Fibroblast of the aortic adventitia (primary cell): ENCODE data around the gene CACNA1G. TPM values are rescaled to one million over a fixed set of nuclear protein-coding genes. Genes with fewer than 3 reads are reported as not detected.

Experiments
- DNase-seq: peaks from one replicate; pipeline ENCODE4 v3.0.0-alpha.2; 2010; ENCODE audit warnings: low read depth
- H3K4me3 ChIP-seq: 2 replicates; pipeline ENCODE4 v1.5.1; 2011; ENCODE audit warnings: low read depth, mild to moderate bottlenecking, control low read depth, low read length, moderate library complexity
- CTCF ChIP-seq: IDR thresholded peaks from 2 replicates; pipeline ENCODE4 v1.5.1; 2011; ENCODE audit warnings: mild to moderate bottlenecking, low read length, control low read depth, inconsistent platforms; ENCODE audit not compliant: insufficient read depth
- total RNA-seq: library from RNA; depleted of rRNA; stranded (reverse); fragments of >200 nt; gene quantifications from 2 replicates; pipeline ENCODE4 v1.2.3, GENCODE V29; 2012; ENCODE audit warnings: low replicate concordance

CACNA1G gene
- total RNA-seq, 1 donor, result 1.8 TPM

- no peak for DNase-seq
- no peak overlapping the region for H3K4me3 ChIP-seq
- no peak for TF ChIP-seq CTCF
Measured at GRCh38 chr17:50598487-50598886, 38.0 kb downstream of the CACNA1G start.

DNA sequence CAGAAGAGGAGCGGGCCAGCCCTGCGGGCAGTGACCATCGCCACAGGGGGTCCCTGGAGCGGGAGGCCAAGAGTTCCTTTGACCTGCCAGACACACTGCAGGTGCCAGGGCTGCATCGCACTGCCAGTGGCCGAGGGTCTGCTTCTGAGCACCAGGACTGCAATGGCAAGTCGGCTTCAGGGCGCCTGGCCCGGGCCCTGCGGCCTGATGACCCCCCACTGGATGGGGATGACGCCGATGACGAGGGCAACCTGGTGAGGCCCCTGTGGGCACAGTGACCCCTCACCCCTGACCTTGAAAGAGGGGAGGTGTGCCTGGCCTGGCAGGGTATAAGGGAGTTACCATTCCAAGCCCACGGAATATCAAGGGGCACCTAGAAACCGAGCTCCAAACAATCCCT lies 39.1 kb downstream of the CACNA1G start:
- no peak overlapping the region for H3K4me3 ChIP-seq
- TF ChIP-seq CTCF, result no peak
- no peak for DNase-seq

DNA sequence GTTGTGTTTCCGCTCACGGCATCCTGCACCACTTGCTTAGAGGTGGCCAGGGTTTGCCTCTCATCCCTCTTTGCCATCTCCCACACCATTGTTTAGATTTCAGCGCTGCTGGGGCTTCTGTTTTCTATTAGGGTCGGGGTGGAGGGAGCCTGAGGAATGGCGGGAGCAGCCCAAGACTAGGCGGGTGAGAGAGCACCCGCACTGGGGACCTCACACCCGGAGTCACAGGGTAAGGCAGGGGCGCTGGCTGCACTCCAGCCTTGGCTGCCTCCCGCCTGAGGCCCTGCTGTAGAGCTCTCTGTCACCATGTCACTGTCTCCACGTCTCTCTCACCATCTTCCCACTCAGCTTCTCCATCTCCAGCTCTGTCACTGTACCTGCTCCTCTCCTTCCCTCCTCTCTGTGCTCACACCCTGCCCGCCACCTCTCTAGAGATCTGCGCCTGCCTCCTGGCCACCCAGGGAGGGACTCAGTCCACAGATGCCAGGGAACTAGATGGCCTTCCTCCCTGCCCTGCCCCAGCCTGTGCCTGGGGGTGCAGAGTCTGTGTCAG lies 41.4 kb downstream of the CACNA1G start:
- no peak overlapping the region for H3K4me3 ChIP-seq
- no peak for TF ChIP-seq CTCF
- no peak for DNase-seq

DNA sequence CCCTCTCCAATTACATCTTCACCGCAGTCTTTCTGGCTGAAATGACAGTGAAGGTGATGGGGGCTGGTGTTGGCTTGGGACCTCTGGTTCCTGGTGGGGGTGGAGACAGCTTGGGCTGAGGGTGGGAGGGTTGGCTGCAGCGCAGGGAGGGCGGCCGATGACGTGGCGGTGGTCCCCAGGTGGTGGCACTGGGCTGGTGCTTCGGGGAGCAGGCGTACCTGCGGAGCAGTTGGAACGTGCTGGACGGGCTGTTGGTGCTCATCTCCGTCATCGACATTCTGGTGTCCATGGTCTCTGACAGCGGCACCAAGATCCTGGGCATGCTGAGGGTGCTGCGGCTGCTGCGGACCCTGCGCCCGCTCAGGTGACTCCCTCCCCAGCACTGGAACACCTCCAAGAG lies 42.3 kb downstream of the CACNA1G start:
- no peak for TF ChIP-seq CTCF
- no peak overlapping the region for H3K4me3 ChIP-seq
- no peak for DNase-seq

DNA sequence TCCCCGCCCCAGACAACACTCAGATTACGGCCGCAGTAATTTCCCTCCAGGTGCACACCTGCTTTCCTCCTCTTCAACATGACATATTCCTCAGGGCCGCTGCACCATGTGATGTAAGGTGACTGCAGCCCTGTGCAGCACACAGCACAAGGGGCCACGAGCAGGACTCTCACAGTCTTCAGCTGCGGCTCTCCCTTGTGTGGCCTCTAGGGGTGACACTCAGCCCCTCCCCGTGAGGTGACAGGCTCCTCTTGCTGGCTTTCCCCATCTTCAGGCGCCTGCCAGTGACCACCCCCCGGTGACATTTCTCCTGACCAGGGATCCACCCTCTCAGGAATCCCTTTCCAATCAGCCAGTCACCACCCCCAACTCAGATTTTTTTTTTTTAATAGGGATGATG lies 42.8 kb downstream of the CACNA1G start:
- no peak for TF ChIP-seq CTCF
- no peak overlapping the region for H3K4me3 ChIP-seq
- no peak for DNase-seq

DNA sequence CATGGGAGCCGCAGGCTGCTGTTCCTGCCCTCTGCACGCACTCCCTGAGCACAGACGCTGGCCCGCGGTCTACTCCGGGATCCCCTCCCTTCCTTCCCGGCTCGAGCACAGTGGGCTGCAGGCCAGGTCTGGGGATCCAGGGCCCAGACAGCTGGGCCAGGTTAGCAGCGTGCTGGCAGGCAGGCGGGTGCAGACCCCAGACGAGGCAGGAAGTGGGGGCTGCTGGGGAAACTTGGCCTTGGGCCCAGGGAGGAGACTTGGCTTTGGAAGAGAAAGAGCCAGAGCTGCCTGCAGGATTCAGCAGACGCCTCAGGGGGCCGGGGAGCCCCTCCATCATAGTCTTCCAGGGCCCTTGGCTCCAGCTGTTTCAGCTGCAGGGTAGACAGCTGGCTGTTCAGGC lies 44.0 kb downstream of the CACNA1G start:
- peak; percentile 85 for DNase-seq
- TF ChIP-seq CTCF, result no peak
- no peak overlapping the region for H3K4me3 ChIP-seq

GRCh38 chr17:50605429-50605828 lies 44.9 kb downstream of the CACNA1G start:
- DNase-seq, result peak; percentile 75
- no peak overlapping the region for H3K4me3 ChIP-seq
- TF ChIP-seq CTCF, result no peak
